ENCODE data around the gene MAPK12.

DNA sequence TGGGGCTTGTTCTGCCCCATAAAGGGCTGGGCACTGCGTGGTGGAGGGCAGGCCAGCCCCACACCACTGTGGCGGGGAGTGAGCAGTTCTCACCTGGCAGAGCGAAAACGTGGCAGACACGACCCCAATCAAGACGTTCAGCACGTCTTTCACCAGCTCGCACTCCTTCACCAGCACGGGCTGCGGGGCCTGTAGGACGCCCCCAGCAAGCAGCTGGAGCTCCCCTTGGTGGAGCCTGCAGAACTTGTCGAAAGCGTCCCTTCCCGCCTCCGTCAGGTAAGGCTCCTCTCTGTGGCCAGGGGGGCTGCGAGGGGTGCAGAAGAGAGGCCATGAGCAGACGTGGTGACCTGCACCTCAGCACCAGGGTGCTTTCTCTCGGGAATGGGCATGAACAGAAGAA lies 28.3 kb downstream of the MAPK12 start:
- TF ChIP-seq E2F4 (IDR thresholded peaks at IDR 0.05; ENCODE audit: low read depth, low read length) (no peak), CHD4 (IDR thresholded peaks at IDR 0.05) (no peak), SIN3A (IDR thresholded peaks at IDR 0.05; ENCODE audit: low read depth, low read length) (no peak), POLR2A (IDR thresholded peaks at IDR 0.05; ENCODE audit: low read depth, low read length) (no peak), HDAC6 (IDR thresholded peaks at IDR 0.05; ENCODE audit: unreplicated experiment) (no peak), RFX5 (IDR thresholded peaks at IDR 0.05; ENCODE audit: low read depth, low read length) (no peak), CUX1 (IDR thresholded peaks at IDR 0.05; ENCODE audit: insufficient replicate concordance, low read depth, low read length) (no peak), DPF2 (IDR thresholded peaks at IDR 0.05) (no peak), GATAD2B (conservative IDR thresholded peaks at IDR 0.05; ENCODE audit: low read depth) (no peak)
- TF ChIP-seq, protein P1, sequence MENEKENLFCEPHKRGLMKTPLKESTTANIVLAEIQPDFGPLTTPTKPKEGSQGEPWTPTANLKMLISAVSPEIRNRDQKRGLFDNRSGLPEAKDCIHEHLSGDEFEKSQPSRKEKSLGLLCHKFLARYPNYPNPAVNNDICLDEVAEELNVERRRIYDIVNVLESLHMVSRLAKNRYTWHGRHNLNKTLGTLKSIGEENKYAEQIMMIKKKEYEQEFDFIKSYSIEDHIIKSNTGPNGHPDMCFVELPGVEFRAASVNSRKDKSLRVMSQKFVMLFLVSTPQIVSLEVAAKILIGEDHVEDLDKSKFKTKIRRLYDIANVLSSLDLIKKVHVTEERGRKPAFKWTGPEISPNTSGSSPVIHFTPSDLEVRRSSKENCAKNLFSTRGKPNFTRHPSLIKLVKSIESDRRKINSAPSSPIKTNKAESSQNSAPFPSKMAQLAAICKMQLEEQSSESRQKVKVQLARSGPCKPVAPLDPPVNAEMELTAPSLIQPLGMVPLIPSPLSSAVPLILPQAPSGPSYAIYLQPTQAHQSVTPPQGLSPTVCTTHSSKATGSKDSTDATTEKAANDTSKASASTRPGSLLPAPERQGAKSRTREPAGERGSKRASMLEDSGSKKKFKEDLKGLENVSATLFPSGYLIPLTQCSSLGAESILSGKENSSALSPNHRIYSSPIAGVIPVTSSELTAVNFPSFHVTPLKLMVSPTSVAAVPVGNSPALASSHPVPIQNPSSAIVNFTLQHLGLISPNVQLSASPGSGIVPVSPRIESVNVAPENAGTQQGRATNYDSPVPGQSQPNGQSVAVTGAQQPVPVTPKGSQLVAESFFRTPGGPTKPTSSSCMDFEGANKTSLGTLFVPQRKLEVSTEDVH (IDR thresholded peaks at IDR 0.05; ENCODE audit: low read depth, partially characterized antibody) = no peak
- TF ChIP-seq, protein P2, sequence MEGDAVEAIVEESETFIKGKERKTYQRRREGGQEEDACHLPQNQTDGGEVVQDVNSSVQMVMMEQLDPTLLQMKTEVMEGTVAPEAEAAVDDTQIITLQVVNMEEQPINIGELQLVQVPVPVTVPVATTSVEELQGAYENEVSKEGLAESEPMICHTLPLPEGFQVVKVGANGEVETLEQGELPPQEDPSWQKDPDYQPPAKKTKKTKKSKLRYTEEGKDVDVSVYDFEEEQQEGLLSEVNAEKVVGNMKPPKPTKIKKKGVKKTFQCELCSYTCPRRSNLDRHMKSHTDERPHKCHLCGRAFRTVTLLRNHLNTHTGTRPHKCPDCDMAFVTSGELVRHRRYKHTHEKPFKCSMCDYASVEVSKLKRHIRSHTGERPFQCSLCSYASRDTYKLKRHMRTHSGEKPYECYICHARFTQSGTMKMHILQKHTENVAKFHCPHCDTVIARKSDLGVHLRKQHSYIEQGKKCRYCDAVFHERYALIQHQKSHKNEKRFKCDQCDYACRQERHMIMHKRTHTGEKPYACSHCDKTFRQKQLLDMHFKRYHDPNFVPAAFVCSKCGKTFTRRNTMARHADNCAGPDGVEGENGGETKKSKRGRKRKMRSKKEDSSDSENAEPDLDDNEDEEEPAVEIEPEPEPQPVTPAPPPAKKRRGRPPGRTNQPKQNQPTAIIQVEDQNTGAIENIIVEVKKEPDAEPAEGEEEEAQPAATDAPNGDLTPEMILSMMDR (IDR thresholded peaks at IDR 0.05 in 2 of 3, conservative IDR thresholded peaks at IDR 0.05 in 1 of 3; ENCODE audit: control insufficient read depth in 2 of 3, extremely low read depth in 1 of 3, insufficient read depth in 1 of 3, low read depth in 3 of 3, low read length in 3 of 3) = no peak
